GM20431 (cell line): ENCODE data around the gene ELOVL5.
"Not testable (repeated sequence)": the region's sequence is repeated elsewhere in the genome, so short reads cannot be mapped to it uniquely, and the experiment has no call there.

Experiments used
- in situ Hi-C: fragments of 300-500 bp; cut with MseI, MboI; formaldehyde crosslinking; loops from one replicate; pipeline ENCODE4 v1.15.0; 2020; ENCODE audit warnings: low sequenced_read_pairs; ENCODE audit not compliant: unreplicated experiment

The ELOVL5 gene

GRCh38 chr6:53348371-53349208 lies at the start of gene ELOVL5:
Gene ELOVL5 (minus strand): TSS chr6:53348950. CDS start chr6:53295699, 53,251 bp downstream.
- in situ Hi-C loops, result no loop called here

GRCh38 chr6:53397283-53397682 lies 48.5 kb upstream of the ELOVL5 start:
- in situ Hi-C loops, result no loop called here

- in situ Hi-C loops, result no loop called here
Observed at GRCh38 chr6:53395986-53396385, 47.2 kb upstream of the ELOVL5 start.

DNA sequence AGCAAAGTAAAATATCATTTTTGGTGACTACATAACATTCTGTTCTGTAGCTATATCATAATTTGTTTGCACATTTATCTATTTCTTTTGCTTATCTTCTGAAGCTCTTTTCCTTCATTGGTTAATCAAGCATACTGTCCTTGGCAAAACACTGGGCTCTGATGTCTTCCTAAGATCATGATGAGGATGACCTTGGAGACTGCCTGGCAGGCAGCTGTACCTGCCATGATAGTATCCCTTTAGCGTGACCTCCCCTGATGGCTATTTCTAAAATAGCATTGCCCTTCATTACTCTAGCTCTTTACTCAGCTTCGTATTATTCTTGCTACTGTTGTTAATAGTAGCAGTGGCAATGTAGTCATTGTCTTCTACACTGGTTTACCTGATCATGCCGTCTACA lies 46.0 kb upstream of the ELOVL5 start:
- in situ Hi-C loops, result no loop called here

GRCh38 chr6:53391170-53391569 lies 42.4 kb upstream of the ELOVL5 start:
- in situ Hi-C loops, result no loop called here

GRCh38 chr6:53390010-53390409 lies 41.3 kb upstream of the ELOVL5 start:
- in situ Hi-C loops, result no loop called here

DNA sequence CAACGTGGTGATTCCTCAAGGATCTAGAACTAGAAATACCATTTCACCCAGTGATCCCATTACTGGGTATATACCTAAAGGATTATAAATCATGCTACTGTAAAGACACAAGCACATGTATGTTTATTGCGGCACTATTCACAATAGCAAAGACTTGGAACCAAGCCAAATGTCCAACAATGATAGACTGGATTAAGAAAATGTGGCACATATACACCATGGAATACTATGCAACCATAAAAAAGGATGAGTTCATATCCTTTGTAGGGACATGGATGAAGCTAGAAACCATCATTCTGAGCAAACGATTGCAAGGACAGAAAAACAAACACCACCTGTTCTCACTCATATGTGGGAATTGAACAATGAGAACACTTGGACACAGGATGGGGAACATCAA lies 39.9 kb upstream of the ELOVL5 start:
- in situ Hi-C loops, result not testable (repeated sequence)

DNA sequence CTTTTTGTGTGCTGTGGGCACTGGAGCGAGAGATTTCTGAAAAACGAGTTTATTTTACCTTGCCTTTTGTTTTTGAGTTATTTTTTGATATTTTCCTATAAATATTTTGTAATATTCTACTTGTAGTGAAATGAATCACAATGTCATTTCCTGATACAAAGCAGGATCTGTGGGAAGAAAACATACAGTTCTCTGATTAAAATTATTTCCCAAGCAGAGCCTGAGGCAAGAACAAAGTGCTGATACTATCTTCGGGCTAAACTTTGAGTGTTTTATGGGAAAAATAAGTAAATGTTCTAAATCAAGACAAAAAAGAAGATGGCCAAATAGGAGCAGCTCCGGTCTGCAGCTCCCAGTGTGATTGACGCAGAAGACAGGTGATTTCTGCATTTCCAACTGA lies 33.7 kb upstream of the ELOVL5 start:
- in situ Hi-C loops, result no loop called here

GRCh38 chr6:53378208-53378607 lies 29.5 kb upstream of the ELOVL5 start:
- in situ Hi-C loops, result no loop called here

DNA sequence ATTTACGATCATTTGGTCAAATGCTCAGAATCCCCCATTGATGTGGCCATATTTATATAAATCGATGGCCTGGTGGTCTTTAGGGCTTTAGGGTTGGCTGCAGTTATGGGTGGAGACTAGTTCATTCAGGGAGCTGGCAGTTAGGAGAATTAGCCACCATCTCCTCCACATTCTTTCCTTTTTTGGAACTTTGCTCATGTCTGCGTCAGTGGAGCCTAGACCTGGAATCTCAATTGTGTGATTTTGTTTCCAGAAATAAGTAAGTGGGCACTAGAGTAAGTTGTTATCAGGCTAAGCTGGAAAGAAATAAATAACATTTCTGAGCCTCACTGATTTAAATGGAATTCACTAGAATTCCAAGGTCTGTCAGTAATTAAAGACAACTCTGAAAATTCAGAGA lies 29.0 kb upstream of the ELOVL5 start:
- in situ Hi-C loops, result no loop called here

- in situ Hi-C loops, result no loop called here
Observed at GRCh38 chr6:53377289-53377688, 28.5 kb upstream of the ELOVL5 start.

GRCh38 chr6:53376661-53377226 lies 28.0 kb upstream of the ELOVL5 start:
- in situ Hi-C loops, result no loop called here

DNA sequence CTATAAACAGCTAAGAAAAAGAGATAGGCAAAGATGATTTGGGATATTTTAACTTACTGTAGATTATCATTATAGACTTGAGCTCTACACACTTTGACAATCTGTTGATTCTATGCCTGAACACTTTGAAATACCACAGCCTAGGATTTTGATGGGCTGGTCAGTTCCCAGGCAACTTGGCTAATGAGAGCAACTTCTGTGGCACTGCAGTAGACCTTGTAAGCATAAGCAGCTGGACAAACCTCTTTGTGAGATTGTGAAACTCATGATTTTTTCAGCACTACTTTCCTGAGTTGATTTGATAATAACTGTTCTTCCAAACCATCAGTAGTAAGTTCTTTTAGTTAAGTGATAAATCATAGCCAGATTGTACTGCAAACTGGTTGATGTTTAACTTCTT lies 27.1 kb upstream of the ELOVL5 start:
- in situ Hi-C loops, result no loop called here

DNA sequence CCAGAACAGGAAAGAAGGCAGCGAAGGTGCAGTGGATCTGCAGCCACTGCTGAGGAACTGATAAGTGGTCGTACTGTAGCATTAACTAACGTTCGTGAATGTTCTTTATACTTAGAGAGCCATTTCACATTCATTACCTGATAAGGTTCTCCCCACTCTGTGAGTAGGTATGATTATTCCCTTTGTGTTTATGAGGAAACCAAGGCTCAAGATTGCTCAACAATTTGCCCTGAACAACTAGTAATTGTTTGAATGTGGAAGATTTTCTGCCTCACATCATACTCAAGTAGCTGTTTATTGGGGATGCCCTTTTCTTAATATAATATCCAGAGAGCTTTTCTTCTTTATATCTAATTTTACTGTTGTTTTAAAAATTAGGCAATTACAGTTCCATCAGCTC lies 24.9 kb upstream of the ELOVL5 start:
- in situ Hi-C loops, result no loop called here

DNA sequence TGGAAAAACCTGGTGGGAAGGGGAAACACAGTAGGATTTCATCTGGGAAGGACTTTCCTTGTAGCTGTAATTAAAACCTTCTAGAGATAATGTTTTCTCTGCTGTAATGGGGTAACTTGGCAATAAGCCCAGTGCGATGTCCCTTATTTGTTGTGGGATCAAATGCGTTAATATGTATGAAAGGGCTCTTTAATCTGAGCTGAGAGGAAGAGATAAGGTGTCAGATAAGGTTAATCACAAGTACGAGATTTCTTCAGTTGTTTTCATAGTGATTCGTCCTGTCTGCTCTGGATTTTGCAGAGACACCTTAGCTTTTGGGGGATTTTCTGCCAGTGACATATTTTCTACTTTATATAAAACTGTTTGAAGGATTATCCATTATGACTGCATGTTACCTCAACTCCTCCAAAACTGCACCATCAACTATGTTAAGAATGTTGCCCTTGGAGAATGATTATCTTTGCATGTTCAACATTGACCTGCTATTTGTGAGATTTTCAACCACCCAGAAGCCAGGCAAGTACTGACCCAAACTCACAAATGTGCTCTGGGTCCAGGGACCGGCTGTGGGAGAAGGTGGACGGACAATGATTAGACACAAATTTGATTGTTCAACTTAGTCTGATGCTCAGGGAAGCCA lies 21.2 kb upstream of the ELOVL5 start:
- in situ Hi-C loops, result no loop called here

DNA sequence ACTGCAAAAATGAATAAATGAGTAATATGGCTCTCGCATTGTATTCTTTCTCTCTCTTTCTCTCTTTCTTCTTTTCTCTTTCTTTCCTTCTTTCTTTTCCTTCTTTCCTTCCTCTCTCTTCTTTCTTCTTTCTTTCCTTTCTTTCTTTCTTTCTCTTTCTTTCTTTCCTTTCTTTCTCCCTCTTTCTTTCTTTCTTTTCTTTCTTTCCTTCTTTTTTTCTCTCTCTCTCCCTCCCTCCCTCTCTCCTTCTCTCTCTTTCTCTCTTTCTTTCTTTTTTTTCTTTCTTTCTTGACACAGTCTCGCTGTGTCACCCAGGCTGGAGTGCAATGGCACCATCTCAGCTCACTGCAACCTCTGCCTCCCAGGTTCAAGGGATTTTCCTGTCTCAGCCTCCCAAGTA lies 20.3 kb upstream of the ELOVL5 start:
- in situ Hi-C loops, result no loop called here

- in situ Hi-C loops, result no loop called here
Observed at GRCh38 chr6:53366128-53366641, 17.4 kb upstream of the ELOVL5 start.

DNA sequence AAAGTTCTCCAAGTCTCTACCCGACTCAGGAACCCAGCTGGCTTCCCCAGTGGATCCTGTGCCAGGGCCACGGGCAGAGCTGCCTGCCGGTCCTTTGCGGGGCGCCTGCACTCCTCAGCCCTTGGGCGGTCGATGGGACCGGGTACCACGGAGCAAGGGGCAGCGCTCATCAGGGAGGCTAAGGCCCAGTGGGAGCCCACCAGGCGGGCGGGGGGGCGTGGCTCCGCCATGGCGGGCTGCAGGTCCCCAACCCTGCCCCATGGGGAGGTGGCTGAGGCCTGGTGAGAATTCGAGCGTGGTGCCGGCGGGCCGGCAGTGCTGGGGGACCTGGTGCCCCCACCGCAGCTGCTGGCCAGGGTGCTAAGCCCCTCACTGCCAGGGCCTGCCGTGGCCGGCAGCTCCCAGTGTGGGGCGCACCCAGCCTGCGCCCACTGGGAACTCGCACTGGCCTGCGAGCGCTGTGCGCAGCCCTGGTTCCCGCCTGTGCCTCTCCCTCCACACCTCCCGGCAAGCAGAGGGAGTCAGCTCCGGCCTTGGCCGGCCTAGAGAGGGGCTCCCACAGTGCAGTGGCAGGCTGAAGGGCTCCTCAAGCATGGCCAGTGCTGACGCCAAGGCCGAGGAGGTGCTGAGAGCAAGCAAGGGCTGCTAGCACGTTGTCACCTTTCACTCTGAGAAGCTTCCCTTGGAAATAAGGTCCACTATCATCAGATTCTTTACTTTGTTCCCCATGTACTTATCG lies 14.8 kb upstream of the ELOVL5 start:
- in situ Hi-C loops, result no loop called here

- in situ Hi-C loops, result no loop called here
Observed at GRCh38 chr6:53361549-53362031, 12.8 kb upstream of the ELOVL5 start.
